GM18873 (cell line): ENCODE results near the gene ATP1A1.

Experiments
- ATAC-seq: cut with Tn5 transposase; IDR thresholded peaks from one replicate; pipeline ENCODE4 v1.9.1; 2021; ENCODE audit warnings: mild to moderate bottlenecking, moderate library complexity, moderate number of reproducible peaks; ENCODE audit not compliant: unreplicated experiment, low FRiP score

ATP1A1 gene

GRCh38 chr1:116409751-116410191 lies 36.7 kb downstream of the ATP1A1 start:
- ATAC-seq: no peak

GRCh38 chr1:116411784-116412479 lies 38.9 kb downstream of the ATP1A1 start:
- no peak for ATAC-seq

GRCh38 chr1:116412480-116412798 lies 39.4 kb downstream of the ATP1A1 start:
- ATAC-seq: no peak

- ATAC-seq: no peak
Measured at GRCh38 chr1:116412898-116413297, 39.9 kb downstream of the ATP1A1 start.

GRCh38 chr1:116413414-116413813 lies 40.4 kb downstream of the ATP1A1 start:
- no peak for ATAC-seq

- no peak for ATAC-seq
Measured at GRCh38 chr1:116414364-116414763, 41.3 kb downstream of the ATP1A1 start.

GRCh38 chr1:116415200-116415698 lies 42.2 kb downstream of the ATP1A1 start:
- no peak for ATAC-seq

- ATAC-seq: no peak
Measured at GRCh38 chr1:116415699-116416533, 42.9 kb downstream of the ATP1A1 start.

GRCh38 chr1:116416854-116417513 lies 43.9 kb downstream of the ATP1A1 start:
- no peak for ATAC-seq

GRCh38 chr1:116417678-116418077 lies 44.6 kb downstream of the ATP1A1 start:
- ATAC-seq: no peak

GRCh38 chr1:116418091-116418830 lies 45.2 kb downstream of the ATP1A1 start:
- ATAC-seq: peak; percentile 71

- ATAC-seq: no peak
Measured at GRCh38 chr1:116420417-116421200, 47.6 kb downstream of the ATP1A1 start.

GRCh38 chr1:116424438-116424837 lies 51.4 kb downstream of the ATP1A1 start:
- no peak for ATAC-seq

GRCh38 chr1:116424863-116425262 lies 51.8 kb downstream of the ATP1A1 start:
- no peak for ATAC-seq

GRCh38 chr1:116425987-116426386 lies 52.9 kb downstream of the ATP1A1 start:
- ATAC-seq: no peak

- ATAC-seq: no peak
Measured at GRCh38 chr1:116426401-116426800, 53.4 kb downstream of the ATP1A1 start.

GRCh38 chr1:116428576-116428975 lies 55.5 kb downstream of the ATP1A1 start:
- no peak for ATAC-seq

- no peak for ATAC-seq
Measured at GRCh38 chr1:116429821-116430374, 56.9 kb downstream of the ATP1A1 start.

GRCh38 chr1:116431870-116432500 lies 58.9 kb downstream of the ATP1A1 start:
- no peak for ATAC-seq
